ENCODE data around the gene ASB15. TPM values are rescaled to one million over a fixed set of nuclear protein-coding genes. Genes with fewer than 3 reads are reported as not detected.
A peak's percentile ranks its signal among the peaks of the same experiment; 100 is the strongest.

The ASB15 gene
- polyA plus RNA-seq, 1 experiment, result not detected

- H3K9me3 ChIP-seq (ENCODE audit: control insufficient read depth, insufficient read depth, low read length), result no peaks in the 10 kb centered on the region
- no peaks in the 10 kb centered on the region for H3K27me3 ChIP-seq (ENCODE audit: control insufficient read depth, insufficient read depth, low read length)
- no peak overlapping the region for H3K4me3 ChIP-seq (ENCODE audit: low read depth, low read length)
- ChIA-PET POLR2A (no interaction called here), CTCF (interaction anchor here (0.6 to 1.2 kb wide), 2 partner anchors 50 to 62 kb away, joined by 4 read pairs; no protein-coding TSS in a partner anchor)
- H3K27ac ChIP-seq (ENCODE audit: low read depth, low read length), result no peak overlapping the region
- DNase-seq (ENCODE audit: low read depth, low spot score), result no peak
- no peak for TF ChIP-seq CTCF (IDR thresholded peaks at IDR 0.05; ENCODE audit: low read depth, low read length)
Measured at GRCh38 chr7:123573896-123574467, 27.6 kb upstream of the ASB15 start.

GRCh38 chr7:123579416-123579815 lies 22.2 kb upstream of the ASB15 start:
- CTCF ChIA-PET, result no interaction called here
- no peak for TF ChIP-seq CTCF (IDR thresholded peaks at IDR 0.05; ENCODE audit: low read depth, low read length)
- no peaks in the 10 kb centered on the region for H3K9me3 ChIP-seq (ENCODE audit: control insufficient read depth, insufficient read depth, low read length)

GRCh38 chr7:123580406-123581161 lies 21.0 kb upstream of the ASB15 start:
- H3K27me3 ChIP-seq (ENCODE audit: control insufficient read depth, insufficient read depth, low read length), result no peaks in the 10 kb centered on the region
- H3K4me3 ChIP-seq (ENCODE audit: low read depth, low read length), result no peak overlapping the region
- DNase-seq (ENCODE audit: low read depth, low spot score), result no peak
- POLR2A ChIA-PET, result no interaction called here
- peak; percentile 82 for TF ChIP-seq CTCF (IDR thresholded peaks at IDR 0.05; ENCODE audit: low read depth, low read length)
- no peak overlapping the region for H3K27ac ChIP-seq (ENCODE audit: low read depth, low read length)
- CTCF ChIA-PET, result interaction anchor here (0.6 to 3.8 kb wide), 20 partner anchors 8 to 572 kb away, joined by 3 to 20 read pairs (median 3); no protein-coding TSS in a partner anchor
- no peaks in the 10 kb centered on the region for H3K9me3 ChIP-seq (ENCODE audit: control insufficient read depth, insufficient read depth, low read length)

More at GRCh38 chr7:123579416-123579815, 22.2 kb upstream of the ASB15 start:
- no peaks in the 10 kb centered on the region for H3K27me3 ChIP-seq (ENCODE audit: control insufficient read depth, insufficient read depth, low read length)
- POLR2A ChIA-PET, result no interaction called here
- no peak for DNase-seq (ENCODE audit: low read depth, low spot score)
- no peak overlapping the region for H3K27ac ChIP-seq (ENCODE audit: low read depth, low read length)
- H3K4me3 ChIP-seq (ENCODE audit: low read depth, low read length), result no peak overlapping the region

GRCh38 chr7:123581162-123581459 lies 20.5 kb upstream of the ASB15 start:
- CTCF ChIA-PET, result interaction anchor here (0.6 to 3.8 kb wide), 23 partner anchors 8 to 1179 kb away, joined by 3 to 20 read pairs (median 3); no protein-coding TSS in a partner anchor
- Histone ChIP-seq H3K4me3 (ENCODE audit: low read depth, low read length) (no peak overlapping the region), H3K27me3 (ENCODE audit: control insufficient read depth, insufficient read depth, low read length) (no peaks in the 10 kb centered on the region), H3K27ac (ENCODE audit: low read depth, low read length) (no peak overlapping the region), H3K9me3 (ENCODE audit: control insufficient read depth, insufficient read depth, low read length) (no peaks in the 10 kb centered on the region)
- POLR2A ChIA-PET, result no interaction called here
- DNase-seq (ENCODE audit: low read depth, low spot score), result no peak
- TF ChIP-seq CTCF (IDR thresholded peaks at IDR 0.05; ENCODE audit: low read depth, low read length), result no peak

GRCh38 chr7:123583821-123584220 lies 17.8 kb upstream of the ASB15 start:
- Histone ChIP-seq H3K4me3 (ENCODE audit: low read depth, low read length) (no peak overlapping the region), H3K27ac (ENCODE audit: low read depth, low read length) (no peak overlapping the region), H3K9me3 (ENCODE audit: control insufficient read depth, insufficient read depth, low read length) (no peaks in the 10 kb centered on the region), H3K27me3 (ENCODE audit: control insufficient read depth, insufficient read depth, low read length) (no peaks in the 10 kb centered on the region)
- POLR2A ChIA-PET, result no interaction called here
- no peak for TF ChIP-seq CTCF (IDR thresholded peaks at IDR 0.05; ENCODE audit: low read depth, low read length)
- no peak for DNase-seq (ENCODE audit: low read depth, low spot score)
- CTCF ChIA-PET, result interaction anchor here (0.6 to 3.8 kb wide), 4 partner anchors 104 to 899 kb away, joined by 3 to 20 read pairs (median 4); no protein-coding TSS in a partner anchor
